Measurements from ENCODE around the gene RGSL1.

DNA sequence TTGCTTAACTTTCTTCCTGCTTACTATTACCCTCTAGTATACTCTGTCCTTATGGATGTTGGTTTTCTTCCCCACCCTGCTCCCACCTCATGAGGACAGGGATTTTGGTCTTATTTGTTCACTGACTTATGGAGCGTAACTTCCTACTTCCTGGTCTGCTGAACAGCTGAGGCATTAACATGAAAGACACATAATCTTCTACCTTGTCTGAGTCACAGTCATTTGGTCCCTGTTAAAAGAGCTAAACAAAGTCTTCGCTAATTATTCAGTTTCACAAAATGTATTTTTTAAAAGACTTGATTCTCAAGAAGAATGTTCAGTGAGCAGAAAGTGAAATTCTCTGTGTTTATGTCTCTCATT, 120.6 kb downstream of the RGSL1 start:
- TF ChIP-seq, protein P1, sequence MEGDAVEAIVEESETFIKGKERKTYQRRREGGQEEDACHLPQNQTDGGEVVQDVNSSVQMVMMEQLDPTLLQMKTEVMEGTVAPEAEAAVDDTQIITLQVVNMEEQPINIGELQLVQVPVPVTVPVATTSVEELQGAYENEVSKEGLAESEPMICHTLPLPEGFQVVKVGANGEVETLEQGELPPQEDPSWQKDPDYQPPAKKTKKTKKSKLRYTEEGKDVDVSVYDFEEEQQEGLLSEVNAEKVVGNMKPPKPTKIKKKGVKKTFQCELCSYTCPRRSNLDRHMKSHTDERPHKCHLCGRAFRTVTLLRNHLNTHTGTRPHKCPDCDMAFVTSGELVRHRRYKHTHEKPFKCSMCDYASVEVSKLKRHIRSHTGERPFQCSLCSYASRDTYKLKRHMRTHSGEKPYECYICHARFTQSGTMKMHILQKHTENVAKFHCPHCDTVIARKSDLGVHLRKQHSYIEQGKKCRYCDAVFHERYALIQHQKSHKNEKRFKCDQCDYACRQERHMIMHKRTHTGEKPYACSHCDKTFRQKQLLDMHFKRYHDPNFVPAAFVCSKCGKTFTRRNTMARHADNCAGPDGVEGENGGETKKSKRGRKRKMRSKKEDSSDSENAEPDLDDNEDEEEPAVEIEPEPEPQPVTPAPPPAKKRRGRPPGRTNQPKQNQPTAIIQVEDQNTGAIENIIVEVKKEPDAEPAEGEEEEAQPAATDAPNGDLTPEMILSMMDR (IDR thresholded peaks at IDR 0.05 in 8 of 11, conservative IDR thresholded peaks at IDR 0.05 in 3 of 11), result no peak
- TF ChIP-seq POLR2A (IDR thresholded peaks at IDR 0.05), result no peak
- TF ChIP-seq POLR2AphosphoS5 (IDR thresholded peaks at IDR 0.05), result no peak

All from spleen (tissue), 7 donors.